Endothelial cell (in vitro differentiated cells): ENCODE data around the gene ANKFN1. TPM values are rescaled to one million over a fixed set of nuclear protein-coding genes. Genes with fewer than 3 reads are reported as not detected.

Source experiments
- DNase-seq: peaks from one replicate; pipeline ENCODE4 v3.0.0; 2021; ENCODE audit warnings: low spot score
- H3K27ac Mint-ChIP-seq: one replicate; pipeline ENCODE4 v1.8.0; 2021; ENCODE audit warnings: mixed read lengths, inconsistent platforms; ENCODE audit not compliant: unreplicated experiment
- H3K27me3 Mint-ChIP-seq: one replicate; pipeline ENCODE4 v1.8.0; 2021; ENCODE audit warnings: mild to moderate bottlenecking, moderate library complexity, mixed read lengths, inconsistent platforms; ENCODE audit not compliant: unreplicated experiment
- H3K36me3 Mint-ChIP-seq: one replicate; pipeline ENCODE4 v1.8.0; 2021; ENCODE audit warnings: mild to moderate bottlenecking, low read depth, mixed read lengths, inconsistent platforms; ENCODE audit not compliant: unreplicated experiment
- H3K4me1 Mint-ChIP-seq: one replicate; pipeline ENCODE4 v1.8.0; 2021; ENCODE audit warnings: mild to moderate bottlenecking, mixed read lengths, inconsistent platforms; ENCODE audit not compliant: unreplicated experiment
- H3K4me3 Mint-ChIP-seq: one replicate; pipeline ENCODE4 v1.8.0; 2021; ENCODE audit warnings: mild to moderate bottlenecking, mixed read lengths, inconsistent platforms; ENCODE audit not compliant: unreplicated experiment
- H3K9me3 Mint-ChIP-seq: one replicate; pipeline ENCODE4 v1.8.0; 2021; ENCODE audit warnings: mixed read lengths, inconsistent platforms; ENCODE audit not compliant: unreplicated experiment
- total RNA-seq: library from RNA; stranded (reverse); fragmentation: NEBNext Ultra II Directional; extraction: Animal tissue kit (Norgen Biotek cat#: 25700); gene quantifications from one replicate; pipeline ENCODE4 v1.2.1, GENCODE V29; 2021; ENCODE audit not compliant: unreplicated experiment
- TF ChIP-seq, protein P1 (sequence below): fragments of 200-600 bp; sonication (generic); IDR thresholded peaks from one replicate; pipeline ENCODE4 v1.5.0; 2021; ENCODE audit warnings: antibody characterized with exemption; ENCODE audit not compliant: unreplicated experiment

Gene ANKFN1
- total RNA-seq, 1 donor from 2014 or later: not detected

DNA sequence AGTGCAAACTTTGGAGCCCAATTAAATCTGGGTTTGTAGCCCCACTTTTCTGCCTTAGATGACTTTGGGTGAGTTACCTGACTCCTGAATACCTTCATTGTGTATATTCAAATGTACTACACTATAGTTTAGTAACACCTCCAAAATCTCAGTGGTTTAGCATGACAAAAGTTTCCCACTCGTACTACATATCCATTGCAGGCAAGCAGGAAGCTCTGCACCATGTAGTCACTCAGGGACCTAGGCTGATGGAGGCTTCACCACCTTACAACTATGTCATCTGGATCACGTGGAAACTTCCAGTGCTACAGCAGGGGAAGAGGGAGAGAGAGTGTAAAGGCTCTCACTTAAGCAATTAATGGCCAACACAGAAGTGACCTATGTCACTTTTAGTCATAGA, 14.2 kb downstream of the ANKFN1 start:
- TF ChIP-seq, protein P1, sequence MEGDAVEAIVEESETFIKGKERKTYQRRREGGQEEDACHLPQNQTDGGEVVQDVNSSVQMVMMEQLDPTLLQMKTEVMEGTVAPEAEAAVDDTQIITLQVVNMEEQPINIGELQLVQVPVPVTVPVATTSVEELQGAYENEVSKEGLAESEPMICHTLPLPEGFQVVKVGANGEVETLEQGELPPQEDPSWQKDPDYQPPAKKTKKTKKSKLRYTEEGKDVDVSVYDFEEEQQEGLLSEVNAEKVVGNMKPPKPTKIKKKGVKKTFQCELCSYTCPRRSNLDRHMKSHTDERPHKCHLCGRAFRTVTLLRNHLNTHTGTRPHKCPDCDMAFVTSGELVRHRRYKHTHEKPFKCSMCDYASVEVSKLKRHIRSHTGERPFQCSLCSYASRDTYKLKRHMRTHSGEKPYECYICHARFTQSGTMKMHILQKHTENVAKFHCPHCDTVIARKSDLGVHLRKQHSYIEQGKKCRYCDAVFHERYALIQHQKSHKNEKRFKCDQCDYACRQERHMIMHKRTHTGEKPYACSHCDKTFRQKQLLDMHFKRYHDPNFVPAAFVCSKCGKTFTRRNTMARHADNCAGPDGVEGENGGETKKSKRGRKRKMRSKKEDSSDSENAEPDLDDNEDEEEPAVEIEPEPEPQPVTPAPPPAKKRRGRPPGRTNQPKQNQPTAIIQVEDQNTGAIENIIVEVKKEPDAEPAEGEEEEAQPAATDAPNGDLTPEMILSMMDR: no peak
- no peaks in the 10 kb centered on the region for H3K9me3 Mint-ChIP-seq

GRCh38 chr17:56169621-56170020, 16.3 kb downstream of the ANKFN1 start:
- no peak overlapping the region for H3K27ac Mint-ChIP-seq
- peaks cover 4% of the 10 kb centered on the region for H3K4me1 Mint-ChIP-seq
- no peaks in the 10 kb centered on the region for H3K36me3 Mint-ChIP-seq
- TF ChIP-seq, protein P1: no peak
- H3K4me3 Mint-ChIP-seq: no peak overlapping the region
- no peak for DNase-seq
- no peaks in the 10 kb centered on the region for H3K27me3 Mint-ChIP-seq
- no peaks in the 10 kb centered on the region for H3K9me3 Mint-ChIP-seq

More for the DNA sequence above, 14.2 kb downstream of the ANKFN1 start:
- Mint-ChIP-seq H3K27me3 (peaks cover 2% of the 10 kb centered on the region), H3K36me3 (no peaks in the 10 kb centered on the region), H3K27ac (no peak overlapping the region), H3K4me1 (peaks cover 4% of the 10 kb centered on the region), H3K4me3 (no peak overlapping the region)
- no peak for DNase-seq

- no peaks in the 10 kb centered on the region for H3K9me3 Mint-ChIP-seq
- peaks cover 4% of the 10 kb centered on the region for H3K4me1 Mint-ChIP-seq
- H3K27me3 Mint-ChIP-seq: no peaks in the 10 kb centered on the region
- no peak overlapping the region for H3K27ac Mint-ChIP-seq
- TF ChIP-seq, protein P1: no peak
- no peaks in the 10 kb centered on the region for H3K36me3 Mint-ChIP-seq
- no peak overlapping the region for H3K4me3 Mint-ChIP-seq
- DNase-seq: no peak
Measured at GRCh38 chr17:56171186-56171959, 18.1 kb downstream of the ANKFN1 start.

DNA sequence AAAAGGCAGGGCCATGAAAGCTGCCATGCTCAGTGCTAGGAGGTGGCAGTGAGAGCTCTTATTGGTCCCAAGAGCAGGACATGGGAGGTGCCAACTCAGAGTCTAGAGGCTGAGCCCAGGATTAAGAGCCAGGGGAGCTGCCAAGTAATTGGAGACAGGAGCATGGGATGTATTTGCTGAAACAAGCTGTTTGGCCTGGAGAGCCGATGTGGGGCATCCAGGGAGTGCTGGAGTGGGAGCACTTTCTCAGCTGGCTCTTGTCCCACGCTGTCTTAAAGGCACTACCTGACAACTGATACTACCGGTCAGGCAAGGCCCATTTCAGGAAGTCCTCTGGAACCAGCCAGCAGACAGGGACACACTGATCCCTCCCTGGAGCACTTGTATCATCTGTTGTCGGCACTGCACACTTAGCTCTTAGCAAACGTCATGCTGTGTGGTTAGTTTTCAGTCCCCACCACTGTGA, 19.3 kb downstream of the ANKFN1 start:
- no peak overlapping the region for H3K4me3 Mint-ChIP-seq
- H3K27me3 Mint-ChIP-seq: no peaks in the 10 kb centered on the region
- TF ChIP-seq, protein P1: no peak
- no peaks in the 10 kb centered on the region for H3K36me3 Mint-ChIP-seq
- H3K27ac Mint-ChIP-seq: no peak overlapping the region
- H3K9me3 Mint-ChIP-seq: no peaks in the 10 kb centered on the region
- peaks cover 4% of the 10 kb centered on the region for H3K4me1 Mint-ChIP-seq
- DNase-seq: no peak

DNA sequence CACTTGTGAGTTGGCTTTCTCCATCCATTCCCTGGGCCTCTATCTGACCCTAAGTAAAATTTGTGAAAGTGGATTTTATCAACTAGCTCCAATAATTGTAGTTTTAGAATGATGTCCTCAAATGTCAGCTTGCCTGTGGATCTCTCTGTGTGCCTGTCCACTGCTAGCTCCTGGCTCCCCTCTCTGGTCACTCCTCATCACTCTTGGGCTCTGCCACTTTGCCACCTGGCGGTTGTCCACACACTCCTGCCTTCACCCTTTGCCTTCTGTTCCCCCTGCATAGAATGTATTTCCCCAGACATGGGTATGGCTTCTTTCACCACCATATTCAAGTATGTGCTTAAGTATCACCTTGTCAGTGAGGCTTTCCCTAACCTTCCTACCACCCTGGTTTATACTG, 19.8 kb downstream of the ANKFN1 start:
- no peaks in the 10 kb centered on the region for H3K36me3 Mint-ChIP-seq
- TF ChIP-seq, protein P1: no peak
- no peak overlapping the region for H3K4me3 Mint-ChIP-seq
- no peaks in the 10 kb centered on the region for H3K9me3 Mint-ChIP-seq
- no peaks in the 10 kb centered on the region for H3K27me3 Mint-ChIP-seq
- no peak overlapping the region for H3K27ac Mint-ChIP-seq
- no peak for DNase-seq
- peaks cover 4% of the 10 kb centered on the region for H3K4me1 Mint-ChIP-seq
